MM.1S (cell line): ENCODE data around the gene PRR14.

ENCODE experiments used
- DNase-seq: peaks from one replicate; pipeline ENCODE4 v3.0.0-alpha.2; 2015
- H2AFZ ChIP-seq: fragments of 300-600 bp; sonication (generic); 2 replicates; pipeline ENCODE4 v1.6.0; 2016; ENCODE audit warnings: antibody characterized with exemption, low read length
- H3F3A ChIP-seq: fragments of 300-600 bp; sonication (generic); 2 replicates; pipeline ENCODE4 v1.6.1; 2016; ENCODE audit warnings: mild to moderate bottlenecking, antibody characterized with exemption, low read length, moderate library complexity, mixed read lengths; ENCODE audit not compliant: insufficient read depth
- H3K27ac ChIP-seq: fragments of 300-600 bp; sonication (generic); 2 replicates; pipeline ENCODE4 v1.5.1; 2016; ENCODE audit warnings: mild to moderate bottlenecking, low read length
- H3K27me3 ChIP-seq: fragments of 300-600 bp; sonication (generic); replicated peaks from 2 replicates; pipeline ENCODE4 v1.6.0; 2016; ENCODE audit warnings: low read length; ENCODE audit not compliant: insufficient read depth
- H3K36me3 ChIP-seq: fragments of 300-600 bp; sonication (generic); replicated peaks from 2 replicates; pipeline ENCODE4 v1.6.1; 2016; ENCODE audit warnings: mild to moderate bottlenecking, low read length, mixed read lengths; ENCODE audit not compliant: insufficient read depth
- H3K4me1 ChIP-seq: fragments of 300-600 bp; sonication (generic); 2 replicates; pipeline ENCODE4 v1.6.1; 2016; ENCODE audit warnings: low read length, mixed read lengths
- H3K4me2 ChIP-seq: fragments of 300-600 bp; sonication (generic); 2 replicates; pipeline ENCODE4 v1.6.0; 2016; ENCODE audit warnings: low read depth, low read length
- H3K4me3 ChIP-seq: fragments of 300-600 bp; sonication (generic); 2 replicates; pipeline ENCODE4 v1.5.1; 2016; ENCODE audit warnings: low read length, mixed read lengths
- H3K79me2 ChIP-seq: fragments of 300-600 bp; sonication (generic); 2 replicates; pipeline ENCODE4 v1.6.1; 2016; ENCODE audit warnings: mixed run types, low read length, mixed read lengths
- H3K9ac ChIP-seq: fragments of 300-600 bp; sonication (generic); 2 replicates; pipeline ENCODE4 v1.6.1; 2016; ENCODE audit warnings: low read length, mixed read lengths
- H3K9me2 ChIP-seq: fragments of 300-600 bp; sonication (generic); replicated peaks from 2 replicates; pipeline ENCODE4 v1.6.1; 2016; ENCODE audit warnings: mild to moderate bottlenecking, low read length, mixed read lengths; ENCODE audit not compliant: insufficient read depth
- H3K9me3 ChIP-seq: fragments of 300-600 bp; sonication (generic); replicated peaks from 2 replicates; pipeline ENCODE4 v1.6.1; 2016; ENCODE audit warnings: mild to moderate bottlenecking, low read length, mixed read lengths; ENCODE audit not compliant: insufficient read depth
- H4K20me1 ChIP-seq: fragments of 300-600 bp; sonication (generic); 2 replicates; pipeline ENCODE4 v1.6.1; 2016; ENCODE audit warnings: mild to moderate bottlenecking, low read length, moderate library complexity, mixed read lengths; ENCODE audit not compliant: insufficient read depth
- CTCF ChIP-seq: fragments of 300-600 bp; sonication (generic); IDR thresholded peaks from 2 replicates; pipeline ENCODE4 v1.5.1; 2016; ENCODE audit warnings: antibody characterized with exemption, low read length, mixed read lengths
- EZH2 ChIP-seq: fragments of 300-600 bp; sonication (generic); optimal IDR thresholded peaks from 2 replicates; pipeline ENCODE3; 2017; ENCODE audit warnings: low read depth, mild to moderate bottlenecking, antibody characterized with exemption, low read length, mixed read lengths
- EZH2phosphoT487 ChIP-seq: fragments of 300-600 bp; sonication (generic); IDR thresholded peaks from 2 replicates; pipeline ENCODE4 v1.6.1; 2018; ENCODE audit warnings: antibody characterized with exemption, low read length

The PRR14 gene

GRCh38 chr16:30652005-30652296 lies 1.2 kb downstream of the PRR14 start:
- Histone ChIP-seq H2AFZ (peak overlapping the region; percentile 30; the same call in 1 of the 2 replicates), H3K4me1 (peaks cover 7% of the 10 kb centered on the region), H3K9ac (peak overlapping the region; percentile 84; the same call in 1 of the 2 replicates), H3K27ac (peak overlapping the region; percentile 31; the same call in 1 of the 2 replicates), H4K20me1 (no peaks in the 10 kb centered on the region), H3F3A (peaks cover 18% of the 10 kb centered on the region; the same call in 1 of the 2 replicates), H3K79me2 (peaks cover 20% of the 10 kb centered on the region), H3K9me2 (no peaks in the 10 kb centered on the region), H3K27me3 (no peaks in the 10 kb centered on the region), H3K9me3 (no peaks in the 10 kb centered on the region), H3K4me2 (peak overlapping the region; percentile 72), H3K36me3 (no peaks in the 10 kb centered on the region), H3K4me3 (peak overlapping the region; percentile 68)
- no peak for TF ChIP-seq EZH2
- no peak for TF ChIP-seq CTCF
- DNase-seq = no peak

DNA sequence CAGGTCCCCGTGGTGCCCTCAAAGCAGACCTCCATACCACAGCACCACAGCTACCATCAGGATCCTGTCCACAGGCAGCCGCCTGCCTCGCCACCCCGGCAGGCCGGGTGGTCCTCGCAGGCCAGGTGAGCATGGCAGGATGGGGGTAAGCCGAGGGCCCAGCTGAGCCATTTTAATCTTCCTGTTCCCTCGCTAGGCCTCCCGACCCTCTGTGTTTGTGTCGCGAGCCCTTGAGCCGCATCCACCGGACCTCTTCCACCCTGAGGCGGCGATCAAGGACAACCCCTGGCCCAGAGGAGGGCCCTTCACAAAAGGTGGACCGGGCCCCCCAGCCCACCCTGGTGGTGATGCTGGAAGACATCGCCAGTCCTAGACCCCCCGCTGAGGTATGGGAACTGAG lies 2.0 kb downstream of the PRR14 start:
- Histone ChIP-seq H3K79me2 (peaks cover 20% of the 10 kb centered on the region), H3K9ac (no peak overlapping the region), H3K4me3 (no peak overlapping the region), H3K27ac (no peak overlapping the region), H3F3A (peaks cover 25% of the 10 kb centered on the region), H2AFZ (no peak overlapping the region), H4K20me1 (no peaks in the 10 kb centered on the region), H3K36me3 (no peaks in the 10 kb centered on the region), H3K4me1 (peaks cover 7% of the 10 kb centered on the region), H3K9me2 (no peaks in the 10 kb centered on the region), H3K27me3 (no peaks in the 10 kb centered on the region), H3K4me2 (no peak overlapping the region), H3K9me3 (no peaks in the 10 kb centered on the region)
- TF ChIP-seq EZH2phosphoT487 = no peak
- no peak for TF ChIP-seq CTCF
- no peak for TF ChIP-seq EZH2
- DNase-seq = no peak

- Histone ChIP-seq H3K4me1 (peaks cover 7% of the 10 kb centered on the region), H3K4me3 (no peak overlapping the region), H4K20me1 (no peaks in the 10 kb centered on the region), H2AFZ (no peak overlapping the region), H3K9ac (no peak overlapping the region), H3F3A (peaks cover 28% of the 10 kb centered on the region), H3K9me2 (no peaks in the 10 kb centered on the region), H3K36me3 (no peaks in the 10 kb centered on the region), H3K79me2 (peaks cover 23% of the 10 kb centered on the region), H3K27ac (no peak overlapping the region), H3K4me2 (no peak overlapping the region), H3K27me3 (no peaks in the 10 kb centered on the region), H3K9me3 (no peaks in the 10 kb centered on the region)
- no peak for DNase-seq
- TF ChIP-seq CTCF (no peak), EZH2 (no peak), EZH2phosphoT487 (no peak)
These were observed 4.1 kb downstream of the PRR14 start for GRCh38 chr16:30654856-30655255.
